GM19328 (cell line): ENCODE results near the gene ZBTB49.

Experiments used
- ATAC-seq: cut with Tn5 transposase; IDR thresholded peaks from one replicate; pipeline ENCODE4 v1.9.1; 2021; ENCODE audit warnings: mild to moderate bottlenecking, moderate library complexity; ENCODE audit not compliant: unreplicated experiment

Gene ZBTB49

DNA sequence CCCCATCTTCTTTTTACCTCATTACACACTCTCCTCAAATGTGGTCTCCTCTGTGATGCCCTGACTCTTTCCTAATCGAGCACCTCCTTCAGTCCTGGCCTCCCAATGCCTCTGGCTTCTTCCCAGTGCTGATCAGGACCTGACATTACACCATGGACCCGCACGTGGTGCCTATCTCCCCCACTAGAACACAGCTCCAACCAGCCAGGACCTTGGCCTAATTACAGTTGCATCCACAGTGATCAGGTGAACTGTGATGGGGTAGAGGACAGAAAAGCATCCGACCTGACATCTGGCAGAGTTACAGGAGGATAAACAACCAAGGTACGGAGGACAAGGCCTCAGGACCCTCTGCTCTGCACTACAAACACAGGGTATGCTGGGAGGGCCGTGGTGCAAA is 12.5 kb upstream of the ZBTB49 start:
- no peak for ATAC-seq

GRCh38 chr4:4281787-4282186 is 8.3 kb upstream of the ZBTB49 start:
- no peak for ATAC-seq

- no peak for ATAC-seq
Observed at GRCh38 chr4:4284827-4285618, 5.0 kb upstream of the ZBTB49 start.

DNA sequence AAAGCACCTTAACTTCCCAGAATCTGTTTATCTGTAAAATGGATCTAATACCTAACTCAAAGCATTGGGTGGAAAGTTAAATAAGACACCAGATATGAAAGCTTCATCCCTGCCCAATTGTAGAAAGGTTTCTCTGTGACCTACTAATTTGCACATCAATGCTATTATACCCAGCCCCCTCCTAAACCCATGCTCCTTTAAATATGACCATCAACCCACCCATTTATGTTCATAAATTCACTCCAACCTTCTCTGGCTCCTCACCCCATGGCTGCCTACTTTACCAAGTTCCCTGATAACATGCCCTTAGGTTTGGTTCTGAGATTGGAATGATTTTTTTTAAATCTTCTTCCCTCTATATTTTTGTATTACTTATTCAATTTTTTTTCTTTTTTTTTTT is 2.0 kb upstream of the ZBTB49 start:
- no peak for ATAC-seq

DNA sequence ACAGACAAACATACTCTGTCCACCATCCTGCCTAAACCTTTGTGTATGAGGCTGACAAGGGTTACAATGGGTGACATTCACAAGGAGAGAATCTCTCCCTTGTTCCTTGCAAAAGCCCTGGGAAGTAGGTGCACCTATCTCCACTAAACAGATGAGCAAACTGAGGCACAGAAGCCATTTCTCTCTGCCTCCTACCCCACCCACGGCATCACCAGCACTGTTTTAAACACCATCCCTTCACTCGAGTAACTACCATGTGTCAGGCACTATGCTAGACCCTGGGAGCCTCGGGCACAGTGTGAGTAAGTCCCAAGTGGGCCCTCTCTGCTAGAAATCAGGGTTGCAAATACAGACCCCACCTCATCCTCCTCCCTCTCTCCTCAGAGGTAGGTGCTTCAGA is 996 bp upstream of the ZBTB49 start:
- ATAC-seq = no peak

DNA sequence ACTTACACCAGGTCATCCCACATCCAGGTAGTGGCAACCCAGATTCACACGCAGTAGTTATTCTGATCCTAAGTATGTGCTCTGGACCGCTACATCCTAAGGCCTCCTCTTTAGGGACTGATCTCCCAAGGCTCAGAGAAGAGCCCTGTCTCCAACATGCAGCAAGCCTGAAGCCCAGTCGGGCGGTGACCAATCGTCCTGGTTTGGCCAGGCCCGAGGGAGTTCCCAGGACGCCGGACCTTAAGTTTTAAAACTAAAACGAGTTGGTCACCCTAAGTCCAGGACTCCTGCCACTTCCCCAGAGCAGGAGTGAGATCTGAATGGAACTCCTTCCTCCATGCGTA is 482 bp upstream of the ZBTB49 start:
- peak; percentile 3 for ATAC-seq

DNA sequence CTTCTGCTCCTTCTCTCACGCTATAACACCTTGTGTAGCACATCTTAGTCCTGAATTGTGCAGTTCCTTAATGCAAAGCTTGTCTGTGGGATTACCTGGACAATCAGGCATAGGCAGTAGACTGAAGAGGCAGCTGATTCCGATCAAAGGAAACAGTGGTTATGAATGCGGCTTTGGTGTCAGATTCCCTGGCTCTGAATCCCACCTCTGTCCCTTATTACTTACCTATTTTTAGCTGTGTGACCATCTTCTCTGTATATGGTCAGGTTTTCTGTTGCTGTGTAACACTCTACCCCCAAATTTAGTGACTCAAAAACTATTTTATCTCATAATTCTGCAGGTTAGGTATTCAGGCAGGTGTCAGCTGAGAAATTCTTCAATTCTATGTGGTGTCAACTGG is 3.2 kb downstream of the ZBTB49 start:
- no peak for ATAC-seq

GRCh38 chr4:4296283-4296846 is 6.3 kb downstream of the ZBTB49 start:
- no peak for ATAC-seq

DNA sequence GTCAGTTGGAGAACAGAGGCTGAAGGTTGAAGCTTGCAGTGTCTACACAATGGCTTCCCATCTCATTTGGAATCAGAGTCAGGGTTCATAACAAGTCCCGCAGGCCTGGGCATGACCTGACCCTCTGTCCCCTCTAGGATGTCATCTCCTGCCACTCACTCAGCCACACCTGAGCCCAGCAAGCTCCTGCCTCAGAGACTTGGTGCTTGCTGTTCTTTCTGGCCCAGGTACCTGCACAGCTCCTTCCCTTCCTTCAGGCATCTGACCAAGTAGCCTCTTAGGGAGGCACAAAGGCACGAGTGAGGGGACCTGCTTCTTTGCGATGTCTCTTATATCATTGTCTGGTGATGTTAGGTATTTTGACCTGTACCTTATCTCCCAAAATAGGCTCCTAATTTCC is 9.0 kb downstream of the ZBTB49 start:
- no peak for ATAC-seq

GRCh38 chr4:4302001-4302400 is 11.9 kb downstream of the ZBTB49 start:
- ATAC-seq = no peak

- no peak for ATAC-seq
Observed at GRCh38 chr4:4302416-4302815, 12.4 kb downstream of the ZBTB49 start.

GRCh38 chr4:4306920-4307319 is 16.9 kb downstream of the ZBTB49 start:
- no peak for ATAC-seq

DNA sequence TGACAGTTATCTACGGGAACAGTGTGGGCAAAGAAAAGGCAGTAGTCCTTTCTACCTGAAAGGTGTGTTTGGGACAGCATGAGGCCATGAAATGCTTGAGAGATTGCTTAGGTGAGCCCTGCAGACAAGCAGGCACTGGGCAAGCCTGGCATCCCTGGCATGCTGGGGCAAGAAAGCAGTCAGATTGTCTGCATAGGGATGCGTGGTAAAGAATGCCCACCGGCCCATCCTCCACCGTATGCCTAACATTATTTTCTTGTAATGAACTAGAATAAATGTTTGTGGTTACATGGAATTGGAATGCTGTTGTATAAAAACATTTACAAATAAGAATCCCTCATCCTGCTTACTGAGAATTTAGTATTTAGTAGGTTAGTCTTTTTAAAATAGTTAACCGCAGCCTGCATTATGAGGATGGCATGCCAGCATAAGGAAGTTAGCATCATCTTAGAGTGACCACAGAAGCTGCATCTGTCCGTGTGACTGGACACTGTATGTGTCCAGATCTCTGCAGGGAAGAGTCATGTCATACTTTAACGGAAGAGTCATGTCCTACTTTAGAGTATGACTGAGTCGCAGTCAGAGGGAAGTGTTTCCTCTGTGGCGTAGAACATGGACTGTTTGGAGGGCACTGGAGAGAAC is 18.9 kb downstream of the ZBTB49 start:
- no peak for ATAC-seq

GRCh38 chr4:4311193-4311592 is 21.1 kb downstream of the ZBTB49 start:
- ATAC-seq = no peak

- no peak for ATAC-seq
Observed at GRCh38 chr4:4315461-4316149, 25.6 kb downstream of the ZBTB49 start.

- no peak for ATAC-seq
Observed at GRCh38 chr4:4316150-4316495, 26.1 kb downstream of the ZBTB49 start.

DNA sequence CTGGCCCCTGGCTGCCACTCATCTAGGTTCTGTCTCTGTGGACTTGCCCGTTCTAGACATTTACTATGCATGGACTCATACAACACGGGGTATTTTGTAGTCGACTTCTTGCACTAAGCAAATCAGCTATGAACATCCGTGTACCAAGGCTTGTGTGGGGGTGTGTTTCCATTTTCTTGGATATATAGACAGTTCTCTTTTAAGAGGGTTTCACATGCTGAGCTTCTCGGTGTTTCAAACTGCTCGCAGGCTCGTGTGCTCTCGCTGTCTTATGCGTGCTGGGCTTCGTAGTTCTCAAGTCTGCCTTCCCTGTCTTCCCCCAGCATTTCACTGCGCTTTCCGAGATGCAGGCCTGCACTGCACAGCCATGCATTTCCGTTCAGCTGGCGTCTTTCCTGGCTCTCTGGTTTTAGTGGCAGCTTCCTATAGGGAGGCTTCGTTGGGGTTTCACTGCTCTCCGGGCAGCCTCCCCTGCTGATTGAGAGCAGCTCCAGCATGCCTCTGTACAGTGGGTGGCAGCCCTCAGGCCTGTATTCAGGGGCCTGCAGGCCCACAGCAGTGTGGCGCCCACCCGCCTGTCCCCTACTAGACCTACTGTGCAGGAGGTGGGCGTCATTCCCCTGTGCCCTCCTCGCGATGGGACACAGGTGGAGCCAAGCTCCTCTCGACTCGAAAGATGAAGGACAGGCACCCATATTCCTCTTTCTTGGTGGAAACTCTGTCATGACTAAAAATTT is 27.6 kb downstream of the ZBTB49 start:
- ATAC-seq = no peak

GRCh38 chr4:4320528-4320927 is 30.5 kb downstream of the ZBTB49 start:
- no peak for ATAC-seq

DNA sequence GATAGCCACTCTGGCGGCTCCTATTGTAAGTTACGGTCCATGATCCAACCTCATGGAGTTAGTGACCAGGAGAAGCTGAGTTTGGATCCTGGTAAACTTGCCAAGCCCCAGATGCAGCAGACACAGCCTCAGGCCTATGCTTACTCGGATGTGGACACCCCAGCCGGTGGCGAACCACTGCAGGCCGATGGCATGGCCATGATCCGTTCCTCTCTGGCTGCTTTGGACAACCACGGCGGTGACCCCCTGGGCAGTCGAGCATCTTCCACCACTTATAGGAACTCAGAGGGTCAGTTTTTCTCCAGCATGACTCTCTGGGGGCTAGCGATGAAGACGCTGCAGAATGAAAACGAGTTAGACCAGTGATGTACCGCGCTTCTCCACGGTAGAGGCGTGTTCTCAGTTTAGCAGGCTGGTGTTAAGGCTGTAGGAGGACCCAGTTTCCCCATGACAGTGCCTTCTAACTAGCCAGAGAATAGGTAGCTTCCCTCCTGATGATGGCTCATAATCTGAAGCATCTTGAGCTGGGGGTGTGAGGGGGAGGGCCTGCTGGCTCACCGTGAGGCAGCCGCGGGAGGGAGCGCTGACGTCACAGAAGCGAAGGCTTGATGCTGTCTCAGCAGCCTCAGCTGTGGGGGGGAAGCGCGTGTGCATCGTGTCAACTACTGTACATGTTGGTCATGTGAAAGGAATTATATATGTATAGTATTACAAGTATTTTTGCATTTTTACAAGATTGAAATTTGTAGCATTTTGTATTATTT is 31.1 kb downstream of the ZBTB49 start:
- no peak for ATAC-seq

DNA sequence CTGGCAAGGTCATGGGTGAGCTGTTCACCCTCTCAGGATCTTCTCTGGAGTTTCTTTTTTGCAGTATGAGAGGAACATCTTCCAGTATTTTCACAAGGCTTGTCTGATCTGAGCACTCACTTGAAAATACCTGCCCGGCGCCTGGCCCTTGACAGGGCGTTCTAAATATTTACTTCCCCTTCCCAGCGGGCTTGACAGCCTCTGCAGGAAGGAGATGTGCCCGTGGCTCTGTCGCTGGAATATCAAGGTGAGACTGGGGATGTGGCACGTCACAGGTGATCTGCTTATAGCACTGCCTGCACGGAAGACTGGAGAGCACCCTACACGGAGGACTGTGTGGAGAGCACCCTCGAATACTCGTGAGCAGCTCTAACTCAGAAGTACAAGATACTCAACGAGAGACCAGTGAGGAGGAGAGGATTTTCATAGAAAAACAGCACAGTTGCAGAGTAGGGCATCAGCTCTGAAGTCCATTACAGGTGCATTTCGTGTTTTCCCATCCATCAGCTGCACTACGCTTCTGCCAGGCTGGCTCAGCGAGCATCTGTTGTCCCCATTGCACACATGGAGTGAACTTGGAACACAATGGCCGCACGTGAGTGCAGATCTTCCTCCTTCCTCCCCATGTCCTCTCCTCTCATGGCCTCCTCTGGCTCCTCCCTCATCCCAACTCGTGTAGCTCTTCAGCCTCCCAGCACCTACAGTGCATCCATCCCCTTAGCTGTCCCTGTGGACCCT is 32.1 kb downstream of the ZBTB49 start:
- ATAC-seq = no peak
